HepG2 (cell line): ENCODE data around the gene STAP2.

Experiments used
- NONO ChIP-seq, 2 experiments: fragments of 450-650 bp in 1 of 2; sonication (generic) in 1 of 2; formaldehyde crosslinking in 1 of 2; IDR thresholded peaks in 1 of 2; conservative IDR thresholded peaks in 1 of 2; 2 replicates each; pipeline versions ENCODE4 v1.6.1 to v1.8.0; 2017 to 2022; ENCODE audit warnings: mild to moderate bottlenecking in 1 of 2, missing genetic modification reagents in 1 of 2, moderate library complexity in 1 of 2
- NR2F2 ChIP-seq: IDR thresholded peaks from 2 replicates; pipeline ENCODE4 v1.6.1; 2012; ENCODE audit warnings: low read depth, inconsistent platforms, borderline replicate concordance
- ZNF432 ChIP-seq: sonication (generic); formaldehyde crosslinking; IDR thresholded peaks from 2 replicates; pipeline ENCODE4 v1.5.0; 2020; ENCODE audit warnings: missing genetic modification reagents, mild to moderate bottlenecking, borderline replicate concordance

DNA sequence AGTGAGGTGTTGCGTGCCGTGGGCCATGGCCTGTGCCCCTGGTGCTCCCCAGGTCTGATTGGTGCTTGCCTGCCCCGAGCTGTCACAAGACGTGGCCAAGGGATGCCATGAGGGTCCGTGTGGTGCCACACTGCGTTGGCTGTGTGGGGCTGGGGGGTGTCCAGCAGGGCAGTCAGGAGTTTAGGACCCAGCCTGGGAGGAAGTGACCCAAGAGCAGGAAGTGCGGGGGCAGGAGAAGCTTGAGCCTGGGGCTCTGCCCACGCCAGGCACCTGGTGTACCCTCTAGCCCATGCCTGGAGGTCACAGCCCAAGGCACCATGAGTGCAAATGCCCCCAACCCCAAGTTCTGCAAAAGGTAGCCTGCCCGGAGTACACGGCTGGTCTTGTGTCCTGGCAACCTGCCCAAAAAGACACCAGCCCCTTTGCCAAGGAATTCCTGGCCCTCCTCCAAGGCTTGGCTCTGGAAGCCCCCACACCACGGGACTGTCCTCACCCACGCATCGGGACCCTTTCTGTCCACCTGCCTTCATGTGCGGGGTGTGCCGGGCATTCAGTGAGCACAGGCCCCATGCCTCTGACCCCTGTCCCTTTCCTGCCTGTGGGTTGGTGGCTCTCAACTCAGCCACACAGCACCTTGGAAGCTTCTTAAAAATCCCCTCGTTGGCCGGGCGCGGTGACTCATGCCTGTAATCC lies 29.6 kb upstream of the STAP2 start:
- TF ChIP-seq NR2F2 = no peak
- no peak for TF ChIP-seq ZNF432
- TF ChIP-seq NONO (IDR thresholded peaks at IDR 0.05) = no peak
- TF ChIP-seq NONO (CRISPR knock-in tag; conservative IDR thresholded peaks at IDR 0.05) = no peak
